ENCODE data around the gene SLC27A2. TPM values are rescaled to one million over a fixed set of nuclear protein-coding genes. Genes with fewer than 3 reads are reported as not detected.

SLC27A2 gene
- total RNA-seq, 1 donor from 2014 or later: 7.8 TPM

DNA sequence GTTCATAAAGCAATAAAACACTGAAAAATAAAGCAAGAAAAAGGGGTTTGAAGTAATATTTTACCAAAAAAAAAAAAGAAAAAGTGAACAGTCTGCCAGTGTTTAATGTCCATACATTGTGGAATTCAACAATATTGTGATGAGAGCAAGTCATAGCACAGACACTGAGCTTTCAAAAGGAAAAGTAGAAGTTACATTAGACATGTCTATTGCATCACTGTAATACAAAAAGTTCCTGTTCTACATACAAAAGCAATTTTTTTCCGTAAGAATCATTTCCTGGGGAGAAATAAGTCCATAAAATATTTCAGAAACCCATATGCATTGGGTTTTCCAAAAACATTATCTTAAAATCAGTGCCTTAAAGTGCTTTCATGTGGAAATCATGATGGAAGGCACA lies 95.4 kb downstream of the SLC27A2 start:
- DNase-seq (ENCODE audit: low read depth): no peak
- TF ChIP-seq CTCF (IDR thresholded peaks at IDR 0.05; ENCODE audit: insufficient read depth, low read length, poor library complexity, severe bottlenecking): no peak
- Histone ChIP-seq H3K4me3 (ENCODE audit: low read depth, low read length) (no peak overlapping the region), H3K36me3 (ENCODE audit: control insufficient read depth, insufficient read depth, low read length) (no peaks in the 10 kb centered on the region), H3K27me3 (ENCODE audit: control insufficient read depth, insufficient read depth, low read length) (no peaks in the 10 kb centered on the region)

DNA sequence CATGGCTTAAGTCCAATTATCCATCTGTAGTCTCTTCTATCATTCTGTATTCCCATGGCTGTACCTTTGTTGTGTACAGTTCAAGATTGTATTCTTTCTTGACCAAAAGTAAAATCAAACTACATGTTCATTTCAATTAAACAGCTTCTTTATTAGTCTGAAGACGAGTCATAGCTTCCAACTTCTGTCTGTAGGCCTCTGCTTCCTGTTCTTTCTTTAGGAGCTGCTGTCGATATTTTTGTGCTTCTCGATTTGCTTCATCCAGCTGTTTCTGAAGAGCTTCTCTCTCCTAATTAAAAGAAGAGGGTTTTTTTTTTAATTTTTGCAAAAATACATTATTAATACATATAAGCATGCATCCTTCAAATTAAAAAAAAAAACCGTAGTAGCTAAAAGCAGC lies 96.5 kb downstream of the SLC27A2 start:
- H3K4me3 ChIP-seq (ENCODE audit: low read depth, low read length): no peak overlapping the region
- no peak for DNase-seq (ENCODE audit: low read depth)
- no peaks in the 10 kb centered on the region for H3K27me3 ChIP-seq (ENCODE audit: control insufficient read depth, insufficient read depth, low read length)
- no peak for TF ChIP-seq CTCF (IDR thresholded peaks at IDR 0.05; ENCODE audit: insufficient read depth, low read length, poor library complexity, severe bottlenecking)
- no peaks in the 10 kb centered on the region for H3K36me3 ChIP-seq (ENCODE audit: control insufficient read depth, insufficient read depth, low read length)

GRCh38 chr15:50280271-50280670 lies 98.3 kb downstream of the SLC27A2 start:
- no peak overlapping the region for H3K4me3 ChIP-seq (ENCODE audit: low read depth, low read length)
- TF ChIP-seq CTCF (IDR thresholded peaks at IDR 0.05; ENCODE audit: insufficient read depth, low read length, poor library complexity, severe bottlenecking): no peak
- H3K27me3 ChIP-seq (ENCODE audit: control insufficient read depth, insufficient read depth, low read length): no peaks in the 10 kb centered on the region
- peak; percentile 35 for DNase-seq (ENCODE audit: low read depth)
- H3K36me3 ChIP-seq (ENCODE audit: control insufficient read depth, insufficient read depth, low read length): no peaks in the 10 kb centered on the region

DNA sequence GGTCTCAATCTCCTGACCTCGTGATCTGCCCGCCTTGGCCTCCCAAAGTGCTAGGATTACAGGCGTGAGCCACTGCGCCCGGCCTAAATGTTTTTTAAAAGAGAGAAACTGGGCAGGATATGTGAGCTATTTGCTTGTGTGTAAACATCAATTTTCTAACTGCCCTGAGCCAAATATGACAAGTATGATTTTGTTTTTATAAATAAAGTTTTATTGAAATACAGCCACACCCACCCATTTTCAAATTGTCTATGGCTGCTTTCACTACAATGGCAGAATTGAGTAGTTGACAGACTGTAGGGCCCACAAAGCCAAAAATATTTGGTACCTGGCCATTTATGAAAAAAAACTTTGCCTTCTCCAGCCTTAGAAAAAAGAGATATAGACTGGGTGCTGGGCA lies 99.4 kb downstream of the SLC27A2 start:
- Histone ChIP-seq H3K4me3 (ENCODE audit: low read depth, low read length) (no peak overlapping the region), H3K36me3 (ENCODE audit: control insufficient read depth, insufficient read depth, low read length) (no peaks in the 10 kb centered on the region), H3K27me3 (ENCODE audit: control insufficient read depth, insufficient read depth, low read length) (no peaks in the 10 kb centered on the region)
- TF ChIP-seq CTCF (IDR thresholded peaks at IDR 0.05; ENCODE audit: insufficient read depth, low read length, poor library complexity, severe bottlenecking): no peak
- DNase-seq (ENCODE audit: low read depth): no peak

Other genes starting within 250 kb of the SLC27A2 start
- 0.25 and 0.82 TPM in 2 replicates for gene ATP8B4, start 63.0 kb upstream of the SLC27A2 start, total RNA-seq
- not detected in 2 replicates for gene HDC, start 83.5 kb downstream of the SLC27A2 start, total RNA-seq
- 37.7 and 44.2 TPM in 2 replicates for gene GABPB1, start 173.0 kb downstream of the SLC27A2 start, total RNA-seq
- gene USP8, start 242.2 kb downstream of the SLC27A2 start, total RNA-seq: 49.6 and 55.1 TPM in 2 replicates